Neural cell (in vitro differentiated cells): Measurements from ENCODE around the gene RPGRIP1L.

Source experiments
- EP300 ChIP-seq: fragments of 450-650 bp; conservative IDR thresholded peaks from 2 replicates; pipeline ENCODE4 v1.6.1; 2014; ENCODE audit warnings: antibody characterized with exemption, mild to moderate bottlenecking, moderate library complexity; ENCODE audit not compliant: poor library complexity, severe bottlenecking
- EZH2 ChIP-seq: fragments of 200-600, 300-800 bp; shearing (Covaris generic), sonication (generic); IDR thresholded peaks from 2 replicates; pipeline ENCODE4 v1.6.1; 2014; ENCODE audit warnings: antibody characterized with exemption, low read length, borderline replicate concordance, mild to moderate bottlenecking; ENCODE audit not compliant: insufficient read depth, poor library complexity, severe bottlenecking
- MXI1 ChIP-seq: fragments of 450-650 bp; conservative IDR thresholded peaks from 2 replicates; pipeline ENCODE4 v1.6.1; 2014; ENCODE audit warnings: antibody characterized with exemption, mild to moderate bottlenecking; ENCODE audit not compliant: poor library complexity, severe bottlenecking
- POLR2AphosphoS5 ChIP-seq: IDR thresholded peaks from 2 replicates; pipeline ENCODE4 v1.6.1; 2012
- RAD21 ChIP-seq: fragments of 450-650 bp; conservative IDR thresholded peaks from 2 replicates; pipeline ENCODE4 v1.6.1; 2014; ENCODE audit warnings: antibody characterized with exemption, mild to moderate bottlenecking, moderate library complexity
- SMC3 ChIP-seq: fragments of 450-650 bp; conservative IDR thresholded peaks from 2 replicates; pipeline ENCODE4 v1.6.1; 2014; ENCODE audit warnings: antibody characterized with exemption, mild to moderate bottlenecking, moderate library complexity; ENCODE audit not compliant: poor library complexity
- TAF1 ChIP-seq: IDR thresholded peaks from 2 replicates; pipeline ENCODE4 v1.6.1; 2012; ENCODE audit warnings: low read depth
- TF ChIP-seq, protein P1 (sequence below): fragments of 450-650 bp; IDR thresholded peaks from 2 replicates; pipeline ENCODE4 v1.5.1; 2014; ENCODE audit warnings: antibody characterized with exemption, mild to moderate bottlenecking, moderate library complexity; ENCODE audit not compliant: poor library complexity, severe bottlenecking
- TF ChIP-seq, protein P2 (sequence below): IDR thresholded peaks from 2 replicates; pipeline ENCODE4 v1.6.1; 2012; ENCODE audit warnings: borderline replicate concordance

DNA sequence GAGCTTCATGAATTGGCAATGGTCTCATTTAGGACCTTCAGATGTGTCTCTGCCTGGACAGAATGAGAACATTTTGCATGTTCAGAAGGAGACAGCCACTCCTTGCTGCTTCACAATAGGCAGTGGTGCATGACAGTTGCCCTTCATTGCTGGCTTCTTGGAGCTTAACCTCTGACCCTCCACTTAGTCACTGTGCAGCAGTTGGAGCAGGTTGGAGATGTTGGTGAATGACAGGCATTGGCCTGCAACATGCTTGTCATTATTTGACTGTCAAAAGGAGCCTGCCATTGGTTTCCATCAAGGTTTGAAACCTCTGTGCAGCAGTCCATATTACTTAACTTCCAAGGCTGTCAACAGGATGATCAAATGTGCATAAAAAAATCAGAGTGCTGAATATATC is 23.0 kb upstream of the RPGRIP1L start:
- TF ChIP-seq, protein P1, sequence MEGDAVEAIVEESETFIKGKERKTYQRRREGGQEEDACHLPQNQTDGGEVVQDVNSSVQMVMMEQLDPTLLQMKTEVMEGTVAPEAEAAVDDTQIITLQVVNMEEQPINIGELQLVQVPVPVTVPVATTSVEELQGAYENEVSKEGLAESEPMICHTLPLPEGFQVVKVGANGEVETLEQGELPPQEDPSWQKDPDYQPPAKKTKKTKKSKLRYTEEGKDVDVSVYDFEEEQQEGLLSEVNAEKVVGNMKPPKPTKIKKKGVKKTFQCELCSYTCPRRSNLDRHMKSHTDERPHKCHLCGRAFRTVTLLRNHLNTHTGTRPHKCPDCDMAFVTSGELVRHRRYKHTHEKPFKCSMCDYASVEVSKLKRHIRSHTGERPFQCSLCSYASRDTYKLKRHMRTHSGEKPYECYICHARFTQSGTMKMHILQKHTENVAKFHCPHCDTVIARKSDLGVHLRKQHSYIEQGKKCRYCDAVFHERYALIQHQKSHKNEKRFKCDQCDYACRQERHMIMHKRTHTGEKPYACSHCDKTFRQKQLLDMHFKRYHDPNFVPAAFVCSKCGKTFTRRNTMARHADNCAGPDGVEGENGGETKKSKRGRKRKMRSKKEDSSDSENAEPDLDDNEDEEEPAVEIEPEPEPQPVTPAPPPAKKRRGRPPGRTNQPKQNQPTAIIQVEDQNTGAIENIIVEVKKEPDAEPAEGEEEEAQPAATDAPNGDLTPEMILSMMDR = no peak
- TF ChIP-seq POLR2AphosphoS5 = no peak
- TF ChIP-seq EP300 = no peak
- no peak for TF ChIP-seq MXI1
- TF ChIP-seq EZH2 = no peak
- TF ChIP-seq SMC3 = no peak
- no peak for TF ChIP-seq TAF1
- TF ChIP-seq RAD21 = no peak
- TF ChIP-seq, protein P2, sequence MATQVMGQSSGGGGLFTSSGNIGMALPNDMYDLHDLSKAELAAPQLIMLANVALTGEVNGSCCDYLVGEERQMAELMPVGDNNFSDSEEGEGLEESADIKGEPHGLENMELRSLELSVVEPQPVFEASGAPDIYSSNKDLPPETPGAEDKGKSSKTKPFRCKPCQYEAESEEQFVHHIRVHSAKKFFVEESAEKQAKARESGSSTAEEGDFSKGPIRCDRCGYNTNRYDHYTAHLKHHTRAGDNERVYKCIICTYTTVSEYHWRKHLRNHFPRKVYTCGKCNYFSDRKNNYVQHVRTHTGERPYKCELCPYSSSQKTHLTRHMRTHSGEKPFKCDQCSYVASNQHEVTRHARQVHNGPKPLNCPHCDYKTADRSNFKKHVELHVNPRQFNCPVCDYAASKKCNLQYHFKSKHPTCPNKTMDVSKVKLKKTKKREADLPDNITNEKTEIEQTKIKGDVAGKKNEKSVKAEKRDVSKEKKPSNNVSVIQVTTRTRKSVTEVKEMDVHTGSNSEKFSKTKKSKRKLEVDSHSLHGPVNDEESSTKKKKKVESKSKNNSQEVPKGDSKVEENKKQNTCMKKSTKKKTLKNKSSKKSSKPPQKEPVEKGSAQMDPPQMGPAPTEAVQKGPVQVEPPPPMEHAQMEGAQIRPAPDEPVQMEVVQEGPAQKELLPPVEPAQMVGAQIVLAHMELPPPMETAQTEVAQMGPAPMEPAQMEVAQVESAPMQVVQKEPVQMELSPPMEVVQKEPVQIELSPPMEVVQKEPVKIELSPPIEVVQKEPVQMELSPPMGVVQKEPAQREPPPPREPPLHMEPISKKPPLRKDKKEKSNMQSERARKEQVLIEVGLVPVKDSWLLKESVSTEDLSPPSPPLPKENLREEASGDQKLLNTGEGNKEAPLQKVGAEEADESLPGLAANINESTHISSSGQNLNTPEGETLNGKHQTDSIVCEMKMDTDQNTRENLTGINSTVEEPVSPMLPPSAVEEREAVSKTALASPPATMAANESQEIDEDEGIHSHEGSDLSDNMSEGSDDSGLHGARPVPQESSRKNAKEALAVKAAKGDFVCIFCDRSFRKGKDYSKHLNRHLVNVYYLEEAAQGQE = no peak
